Right ventricle myocardium superior (tissue), 1 donor: ENCODE data around the gene LHB. TPM values are rescaled to one million over a fixed set of nuclear protein-coding genes. Genes with fewer than 3 reads are reported as not detected.

Experiments
- ATAC-seq: fragments of 200-7000 bp; cut with Tn5 transposase; one replicate; pipeline ENCODE4 v1.9.1; 2020; ENCODE audit warnings: mild to moderate bottlenecking; ENCODE audit not compliant: poor library complexity
- DNase-seq: peaks from one replicate; pipeline ENCODE4 v3.0.0-alpha.2; 2020
- intact Hi-C: fragments of 100-400 bp; cut with DNase I; formaldehyde crosslinking; loops from one replicate; pipeline ENCODE4 v1.11.2; 2022
- microRNA-seq: library from miRNA; unstranded; fragments of <30 nt; microRNA quantifications from one replicate; pipeline ENCODE4 v1.2.0, GENCODE V29; 2020
- total RNA-seq: library from RNA; stranded (reverse); fragmentation: NEBNext Ultra II Directional; extraction: Animal tissue kit (Norgen Biotek cat#: 25700); gene quantifications from one replicate; pipeline ENCODE4 v1.2.1, GENCODE V29; 2021
- donor health status: DM: no; HTN: yes; CAD: no; lungs with severe emphysema.

The LHB gene
- total RNA-seq, 1 donor from 2014 or later: not detected

GRCh38 chr19:48966541-48967345 is 50.1 kb downstream of the LHB start:
- intact Hi-C loops: loop anchor here (5.0 kb wide), 1 partner anchor 94 kb away; the partner anchor contains the start of gene PPP1R15A
- no peak for ATAC-seq
- no peak for DNase-seq

Small RNA genes lying within 50 kb of the gene (microRNA-seq; reads per million reads assigned to microRNA genes)
- not detected for gene MIR6798

Other genes with a start within 250 kb of the LHB start
- 59.5 TPM for gene BCAT2, start 206.1 kb downstream of the LHB start, total RNA-seq
- gene HSD17B14, start 180.6 kb downstream of the LHB start, total RNA-seq: 1.9 TPM
- 17.7 TPM for gene PLEKHA4, start 148.5 kb downstream of the LHB start, total RNA-seq
- 60.4 TPM for gene PPP1R15A, start 144.7 kb downstream of the LHB start, total RNA-seq
- gene TULP2, start 118.3 kb downstream of the LHB start, total RNA-seq: not detected
- 237 TPM for gene NUCB1, start 116.8 kb downstream of the LHB start, total RNA-seq
- not detected for gene DHDH, start 83.4 kb downstream of the LHB start, total RNA-seq
- 21.5 TPM for gene BAX, start 62.2 kb downstream of the LHB start, total RNA-seq
- 748 TPM for gene FTL, start 51.8 kb downstream of the LHB start, total RNA-seq
- 100 TPM for gene GYS1, start 23.8 kb downstream of the LHB start, total RNA-seq
- 41.7 TPM for gene RUVBL2, start 23.2 kb downstream of the LHB start, total RNA-seq
- gene CGB3, start 7.2 kb upstream of the LHB start, total RNA-seq: not detected
- gene CGB2, start 14.8 kb upstream of the LHB start, total RNA-seq: not detected
- not detected for gene CGB1, start 19.8 kb upstream of the LHB start, total RNA-seq
- gene CGB5, start 26.8 kb upstream of the LHB start, total RNA-seq: not detected
- not detected for gene CGB8, start 32.0 kb upstream of the LHB start, total RNA-seq
- not detected for gene CGB7, start 40.7 kb upstream of the LHB start, total RNA-seq
- gene NTF4, start 47.7 kb upstream of the LHB start, total RNA-seq: 0.48 TPM
- gene KCNA7, start 55.6 kb upstream of the LHB start, total RNA-seq: 0.86 TPM
- 105 TPM for gene SNRNP70, start 68.4 kb upstream of the LHB start, total RNA-seq
- gene LIN7B, start 97.3 kb upstream of the LHB start, total RNA-seq: 21.3 TPM
- 1.3 TPM for gene C19orf73, start 102.1 kb upstream of the LHB start, total RNA-seq
- gene PPFIA3, start 102.5 kb upstream of the LHB start, total RNA-seq: 5.0 TPM
- 878 TPM for gene HRC, start 138.3 kb upstream of the LHB start, total RNA-seq
- 24.8 TPM for gene TRPM4, start 140.7 kb upstream of the LHB start, total RNA-seq